WTC11 (cell line): ENCODE results near the gene SLC44A3. TPM values are rescaled to one million over a fixed set of nuclear protein-coding genes. Genes with fewer than 3 reads are reported as not detected.

ENCODE experiments used
- ATAC-seq: fragments of 200-7000 bp; cut with Tn5 transposase; 2 replicates; pipeline ENCODE4 v1.10.0; 2021; ENCODE audit warnings: mild to moderate bottlenecking, moderate library complexity
- CTCF ChIA-PET: fragments of 300-600 bp; sonication (Branson Sonifier 250); formaldehyde crosslinking; loops from one replicate; lab custom pipeline; 2021; ENCODE audit warnings: antibody characterized with exemption; lab: Charles Lee
- POLR2A ChIA-PET: fragments of 350-600 bp; sonication (Branson Sonifier 250); formaldehyde crosslinking; loops from one replicate; lab custom pipeline; 2021; ENCODE audit warnings: antibody characterized with exemption; lab: Charles Lee
- DNase-seq: peaks from one replicate; pipeline ENCODE4 v3.0.0; 2021; ENCODE audit warnings: low spot score
- H3K27ac Mint-ChIP-seq: 2 replicates; pipeline ENCODE4 v1.8.0; 2021; ENCODE audit warnings: mixed read lengths
- H3K27me3 Mint-ChIP-seq: 2 replicates; pipeline ENCODE4 v1.8.0; 2021; ENCODE audit warnings: low read depth, mild to moderate bottlenecking, moderate library complexity, mixed read lengths
- H3K36me3 Mint-ChIP-seq: 2 replicates; pipeline ENCODE4 v1.8.0; 2021; ENCODE audit warnings: mixed read lengths
- H3K4me1 Mint-ChIP-seq: 2 replicates; pipeline ENCODE4 v1.8.0; 2022; ENCODE audit warnings: mixed read lengths
- H3K4me3 Mint-ChIP-seq: 2 replicates; pipeline ENCODE4 v1.8.0; 2021; ENCODE audit warnings: mild to moderate bottlenecking, moderate library complexity, mixed read lengths
- H3K9me3 Mint-ChIP-seq: 2 replicates; pipeline ENCODE4 v1.8.0; 2021; ENCODE audit warnings: mixed read lengths
- AR ChIP-seq: fragments of 250-450 bp; sonication (Bioruptor Pico); IDR thresholded peaks from 2 replicates; pipeline ENCODE4 v1.9.0; 2021; ENCODE audit warnings: mild to moderate bottlenecking
- ATF6 ChIP-seq: sonication (generic); formaldehyde crosslinking; IDR thresholded peaks from 2 replicates; pipeline ENCODE4 v1.8.1; 2023; ENCODE audit warnings: mild to moderate bottlenecking, missing genetic modification reagents
- E2F4 ChIP-seq: sonication (generic); formaldehyde crosslinking; IDR thresholded peaks from 2 replicates; pipeline ENCODE4 v1.8.1; 2022; ENCODE audit warnings: low read depth, mild to moderate bottlenecking, moderate library complexity, missing genetic modification reagents, borderline replicate concordance
- EMX1 ChIP-seq: fragments of 250-450 bp; sonication (Bioruptor Pico); IDR thresholded peaks from 2 replicates; pipeline ENCODE4 v1.8.0; 2021; ENCODE audit warnings: mild to moderate bottlenecking
- ESRRA ChIP-seq: sonication (generic); formaldehyde crosslinking; IDR thresholded peaks from 2 replicates; pipeline ENCODE4 v1.8.1; 2022; ENCODE audit warnings: mild to moderate bottlenecking, missing genetic modification reagents, borderline replicate concordance
- GABPB1 ChIP-seq: sonication (generic); formaldehyde crosslinking; IDR thresholded peaks from 2 replicates; pipeline ENCODE4 v1.8.1; 2023; ENCODE audit warnings: mild to moderate bottlenecking, missing genetic modification reagents
- HMGA2 ChIP-seq: fragments of 250-450 bp; sonication (Bioruptor Pico); IDR thresholded peaks from 2 replicates; pipeline ENCODE4 v1.4.0; 2021; ENCODE audit warnings: mild to moderate bottlenecking, moderate library complexity
- MAX ChIP-seq: sonication (generic); formaldehyde crosslinking; IDR thresholded peaks from 2 replicates; pipeline ENCODE4 v1.8.0; 2022; ENCODE audit warnings: mild to moderate bottlenecking, missing genetic modification reagents
- NR2C2 ChIP-seq: sonication (generic); formaldehyde crosslinking; IDR thresholded peaks from 2 replicates; pipeline ENCODE4 v1.8.0; 2022; ENCODE audit warnings: mild to moderate bottlenecking, missing genetic modification reagents
- PRDM15 ChIP-seq: sonication (generic); formaldehyde crosslinking; IDR thresholded peaks from 2 replicates; pipeline ENCODE4 v1.8.0; 2022; ENCODE audit warnings: missing genetic modification reagents
- PREB ChIP-seq: sonication (generic); formaldehyde crosslinking; IDR thresholded peaks from 2 replicates; pipeline ENCODE4 v1.8.1; 2022; ENCODE audit warnings: mild to moderate bottlenecking, missing genetic modification reagents, moderate library complexity, borderline replicate concordance
- RORB ChIP-seq: fragments of 250-450 bp; sonication (Bioruptor Pico); IDR thresholded peaks from 2 replicates; pipeline ENCODE4 v1.9.0; 2021; ENCODE audit warnings: mild to moderate bottlenecking
- SMAD3 ChIP-seq: sonication (generic); formaldehyde crosslinking; IDR thresholded peaks from 2 replicates; pipeline ENCODE4 v1.8.0; 2022; ENCODE audit warnings: missing genetic modification reagents, mild to moderate bottlenecking, borderline replicate concordance
- STAT6 ChIP-seq: sonication (generic); formaldehyde crosslinking; conservative IDR thresholded peaks from 2 replicates; pipeline ENCODE4 v1.8.1; 2023; ENCODE audit warnings: mild to moderate bottlenecking, low read depth, missing genetic modification reagents, moderate library complexity
- ZNF138 ChIP-seq: sonication (generic); formaldehyde crosslinking; conservative IDR thresholded peaks from 2 replicates; pipeline ENCODE4 v1.8.1; 2022; ENCODE audit warnings: mild to moderate bottlenecking, moderate library complexity, missing genetic modification reagents
- ZNF219 ChIP-seq: sonication (generic); formaldehyde crosslinking; IDR thresholded peaks from 2 replicates; pipeline ENCODE4 v1.8.0; 2023; ENCODE audit warnings: missing genetic modification reagents, mild to moderate bottlenecking, borderline replicate concordance
- ZNF232 ChIP-seq: sonication (generic); formaldehyde crosslinking; IDR thresholded peaks from 2 replicates; pipeline ENCODE4 v1.8.0; 2022; ENCODE audit warnings: mild to moderate bottlenecking, missing genetic modification reagents
- ZNF263 ChIP-seq: sonication (generic); formaldehyde crosslinking; IDR thresholded peaks from 2 replicates; pipeline ENCODE4 v1.8.1; 2022; ENCODE audit warnings: low read depth, mild to moderate bottlenecking, moderate library complexity, missing genetic modification reagents
- ZNF396 ChIP-seq: fragments of 250-450 bp; sonication (Bioruptor Pico); IDR thresholded peaks from 2 replicates; pipeline ENCODE4 v1.8.0; 2021; ENCODE audit warnings: mild to moderate bottlenecking, moderate library complexity, borderline replicate concordance
- ZNF423 ChIP-seq: fragments of 250-450 bp; sonication (Bioruptor Pico); IDR thresholded peaks from 2 replicates; pipeline ENCODE4 v2.1.2; 2022; ENCODE audit warnings: mild to moderate bottlenecking, moderate library complexity
- ZNF425 ChIP-seq: fragments of 250-450 bp; sonication (Bioruptor Pico); conservative IDR thresholded peaks from 2 replicates; pipeline ENCODE4 v1.9.0; 2021; ENCODE audit warnings: mild to moderate bottlenecking
- total RNA-seq: library from RNA; stranded (reverse); gene quantifications from 3 replicates; pipeline ENCODE4 v1.2.3, GENCODE V29; 2021

SLC44A3 gene
- total RNA-seq, 1 experiment from 2014 or later, result 4.7 TPM

- no peak for TF ChIP-seq ESRRA (CRISPR knock-in tag)
- no peak for TF ChIP-seq GABPB1 (CRISPR knock-in tag)
Observed at GRCh38 chr1:94846308-94846707, 26.2 kb downstream of the SLC44A3 start (continued).

GRCh38 chr1:94851571-94851970, 31.4 kb downstream of the SLC44A3 start:
- POLR2A ChIA-PET, result no interaction called here
- TF ChIP-seq PREB (CRISPR knock-in tag) (no peak), MAX (CRISPR knock-in tag) (no peak), ZNF232 (no peak), HMGA2 (CRISPR knock-in tag) (no peak), EMX1 (no peak), ATF6 (CRISPR knock-in tag) (no peak), AR (no peak), ZNF396 (CRISPR knock-in tag) (no peak), ZNF263 (CRISPR knock-in tag) (no peak), STAT6 (CRISPR knock-in tag) (no peak), PRDM15 (CRISPR knock-in tag) (no peak), E2F4 (CRISPR knock-in tag) (no peak), NR2C2 (CRISPR knock-in tag) (no peak), SMAD3 (CRISPR knock-in tag) (no peak), ZNF219 (no peak), ZNF423 (CRISPR knock-in tag) (no peak), ZNF425 (CRISPR knock-in tag) (no peak), RORB (CRISPR knock-in tag) (no peak), ZNF138 (no peak)
- H3K9me3 Mint-ChIP-seq, result no peaks in the 10 kb centered on the region
- ATAC-seq (no peak), DNase-seq (no peak)
- H3K27me3 Mint-ChIP-seq, result no peaks in the 10 kb centered on the region
- H3K36me3 Mint-ChIP-seq, result no peaks in the 10 kb centered on the region
- H3K27ac Mint-ChIP-seq, result no peak overlapping the region
- CTCF ChIA-PET, result interaction anchor here (0.9 to 5.2 kb wide), 2 partner anchors 192 to 193 kb away, joined by 4 to 140 read pairs; no protein-coding TSS in a partner anchor
- no peaks in the 10 kb centered on the region for H3K4me1 Mint-ChIP-seq
- no peak overlapping the region for H3K4me3 Mint-ChIP-seq
